Fibroblast of peridontal ligament (primary cell): ENCODE measurements around the gene CRKL.
"Not testable (repeated sequence)": the region's sequence is repeated elsewhere in the genome, so short reads cannot be mapped to it uniquely, and the experiment has no call there.

Source experiments
- DNase-seq: peaks from one replicate; pipeline ENCODE4 v3.0.0-alpha.2; 2010; ENCODE audit errors: extremely low read depth

The CRKL gene

DNA sequence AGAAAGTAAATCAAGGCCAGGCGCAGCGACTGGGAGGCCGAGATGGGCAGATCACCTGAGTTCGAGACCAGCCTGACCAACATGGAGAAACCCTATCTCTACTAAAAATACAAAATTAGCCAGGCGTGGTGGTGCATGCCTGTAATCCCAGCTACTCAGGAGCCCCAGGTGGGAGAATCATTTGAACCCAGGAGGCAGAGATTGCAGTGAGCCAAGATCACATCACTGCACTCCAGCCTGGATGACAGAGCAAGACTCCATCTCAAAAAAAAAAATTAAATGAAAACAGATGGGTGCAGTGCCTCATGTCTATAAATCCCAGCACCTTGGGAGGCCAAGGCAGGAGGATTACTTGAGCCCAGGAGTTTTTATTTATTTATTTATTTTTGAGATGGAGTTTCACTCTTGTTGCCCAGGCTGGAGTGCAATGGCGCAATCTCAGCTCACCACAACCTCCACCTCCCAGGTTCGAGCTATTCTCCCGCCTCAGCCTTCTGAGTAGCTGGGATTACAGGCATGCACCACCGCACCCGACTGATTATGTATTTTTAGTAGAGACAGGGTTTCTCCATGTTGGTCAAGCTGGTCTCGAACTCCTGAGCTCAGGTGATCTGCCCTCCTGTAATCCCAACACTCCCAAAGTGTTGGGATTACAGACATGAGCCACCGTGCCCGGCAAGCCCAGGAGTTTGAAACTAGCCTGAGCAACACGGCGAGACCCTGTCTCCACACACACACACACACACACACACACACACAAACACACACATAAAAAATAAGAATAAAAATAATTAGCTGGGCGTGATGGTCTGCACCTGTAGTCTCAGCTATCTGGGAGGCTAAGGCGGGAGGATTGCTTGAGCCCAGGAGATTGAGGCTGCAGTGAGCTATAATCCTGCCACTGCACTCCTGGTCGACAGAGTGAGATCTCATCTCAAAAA is 15.8 kb upstream of the CRKL start:
- not testable (repeated sequence) for DNase-seq

- no peak for DNase-seq
Observed at GRCh38 chr22:20903093-20903492, 14.1 kb upstream of the CRKL start.

GRCh38 chr22:20904008-20904979 is 12.9 kb upstream of the CRKL start:
- peak; percentile 99 for DNase-seq

DNA sequence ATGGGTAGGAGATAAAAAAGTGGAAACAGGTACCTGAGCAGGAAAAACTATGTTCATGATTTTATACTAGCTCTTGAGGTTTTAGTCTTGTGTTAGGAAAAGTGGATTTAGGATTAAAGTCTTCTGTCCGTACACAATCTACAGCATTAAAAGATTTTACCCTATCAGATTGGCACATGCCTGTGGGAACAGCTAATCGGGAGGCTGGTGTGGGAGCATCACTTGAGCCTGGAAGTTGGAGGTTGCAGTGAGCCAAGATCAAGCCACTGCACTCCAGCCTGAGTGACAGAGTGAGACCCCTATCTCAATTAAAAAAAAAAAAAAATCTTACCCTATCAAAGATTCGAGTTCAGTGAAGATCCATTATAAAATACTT is 12.2 kb upstream of the CRKL start:
- DNase-seq, result no peak

- DNase-seq, result no peak
Observed at GRCh38 chr22:20905415-20906386, 11.5 kb upstream of the CRKL start.

- DNase-seq, result no peak
Observed at GRCh38 chr22:20906387-20906767, 10.8 kb upstream of the CRKL start.

- not testable (repeated sequence) for DNase-seq
Observed at GRCh38 chr22:20908717-20909116, 8.5 kb upstream of the CRKL start.

- DNase-seq, result no peak
Observed at GRCh38 chr22:20909543-20910303, 7.5 kb upstream of the CRKL start.

DNA sequence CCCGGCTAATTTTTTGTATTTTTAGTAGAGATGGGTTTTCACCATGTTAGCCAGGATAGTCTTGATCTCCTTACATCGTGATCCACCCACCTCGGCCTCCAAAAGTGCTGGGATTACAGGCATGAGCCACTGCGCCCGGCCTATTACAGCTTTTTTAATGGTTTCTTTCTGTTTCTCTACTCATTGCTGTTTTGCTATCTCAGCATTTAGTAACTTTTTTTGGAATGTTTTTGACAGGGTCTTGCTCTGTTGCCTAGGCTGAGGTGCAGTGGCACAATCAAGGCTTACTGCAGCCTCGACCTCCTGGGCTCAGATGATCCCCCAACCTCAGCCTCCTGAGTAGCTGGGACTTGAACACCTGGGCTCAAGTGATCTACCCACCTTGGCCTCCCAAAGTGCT is 4.7 kb upstream of the CRKL start:
- no peak for DNase-seq

DNA sequence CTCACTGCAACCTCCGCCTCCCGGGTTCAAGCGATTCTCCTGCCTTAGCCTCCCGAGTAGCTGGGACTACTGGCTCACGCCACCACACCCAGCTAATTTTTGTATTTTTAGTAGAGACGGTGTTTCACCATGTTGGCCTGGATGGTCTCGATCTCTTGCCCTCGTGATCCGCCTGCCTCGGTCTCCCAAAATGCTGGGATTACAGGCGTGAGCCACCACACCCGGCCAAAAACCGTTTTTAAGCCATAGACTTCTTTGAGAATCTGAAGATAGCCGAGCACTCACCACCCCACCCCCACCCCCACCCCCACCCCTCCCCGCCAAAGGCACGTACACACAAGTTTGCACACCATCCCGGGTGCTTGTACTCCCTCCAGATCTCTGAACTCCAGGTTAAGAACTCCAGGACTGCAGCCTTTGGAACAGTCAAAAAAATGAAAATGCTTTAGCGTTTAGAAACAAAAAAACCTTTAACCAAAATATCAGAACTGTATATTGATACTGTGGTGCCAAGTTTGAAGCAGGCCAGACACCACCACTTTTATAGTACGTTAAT is 1.5 kb downstream of the CRKL start:
- no peak for DNase-seq

GRCh38 chr22:20919718-20920117 is 2.5 kb downstream of the CRKL start:
- no peak for DNase-seq

GRCh38 chr22:20920881-20921203 is 3.6 kb downstream of the CRKL start:
- DNase-seq, result no peak

GRCh38 chr22:20922141-20922751 is 5.0 kb downstream of the CRKL start:
- DNase-seq, result no peak

- no peak for DNase-seq
Observed at GRCh38 chr22:20926243-20926642, 9.0 kb downstream of the CRKL start.

DNA sequence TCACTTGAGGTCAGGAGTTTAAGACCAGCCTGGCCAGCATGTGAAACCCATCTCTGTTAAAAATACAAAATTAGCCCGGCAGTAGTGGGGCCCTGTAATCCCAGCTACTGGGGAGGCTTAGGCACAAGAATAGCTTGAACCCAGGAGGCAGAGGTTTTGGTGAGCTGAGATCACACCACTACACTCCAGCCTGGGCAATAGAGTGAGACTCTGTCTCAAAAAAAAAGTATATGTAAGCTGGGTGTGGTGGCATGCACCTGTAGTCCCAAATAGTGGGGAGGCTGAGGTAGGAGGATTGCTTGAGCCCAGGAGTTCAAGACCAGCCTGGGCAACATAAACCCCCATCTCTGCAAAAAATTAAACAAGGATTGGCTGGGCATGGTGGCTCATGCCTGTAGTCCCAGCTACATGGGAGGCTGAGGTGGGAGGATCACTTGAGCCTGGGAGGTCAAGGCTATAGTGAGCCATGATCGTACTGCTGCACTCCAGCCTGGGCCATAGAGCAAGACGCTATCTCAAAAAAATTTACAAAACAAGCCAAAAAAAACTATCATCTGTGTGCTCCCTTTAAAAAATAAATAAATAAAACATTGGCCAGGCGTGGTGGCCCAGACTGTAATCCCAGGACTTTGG is 10.8 kb downstream of the CRKL start:
- DNase-seq, result no peak

GRCh38 chr22:20928573-20928967 is 11.4 kb downstream of the CRKL start:
- DNase-seq, result no peak

GRCh38 chr22:20930004-20930403 is 12.8 kb downstream of the CRKL start:
- DNase-seq, result no peak

DNA sequence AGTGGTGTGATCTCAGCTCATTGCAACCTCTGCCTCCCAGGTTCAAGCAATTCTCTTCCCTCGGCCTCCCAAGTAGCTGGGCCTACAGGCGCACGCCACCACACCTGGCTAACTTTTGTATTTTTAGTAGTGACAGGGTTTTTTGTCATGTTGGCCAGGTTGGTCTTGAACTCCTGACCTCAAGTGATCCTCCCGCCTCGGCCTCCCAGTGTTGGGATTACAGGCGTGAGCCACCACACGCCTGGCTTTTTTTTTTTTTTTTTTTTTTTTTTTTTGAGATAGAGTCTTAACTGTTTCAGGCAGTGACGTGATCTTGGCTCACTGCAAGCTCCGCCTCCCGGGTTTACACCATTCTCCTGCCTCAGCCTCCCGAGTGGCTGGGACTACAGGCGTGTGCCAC is 13.2 kb downstream of the CRKL start:
- DNase-seq, result not testable (repeated sequence)

DNA sequence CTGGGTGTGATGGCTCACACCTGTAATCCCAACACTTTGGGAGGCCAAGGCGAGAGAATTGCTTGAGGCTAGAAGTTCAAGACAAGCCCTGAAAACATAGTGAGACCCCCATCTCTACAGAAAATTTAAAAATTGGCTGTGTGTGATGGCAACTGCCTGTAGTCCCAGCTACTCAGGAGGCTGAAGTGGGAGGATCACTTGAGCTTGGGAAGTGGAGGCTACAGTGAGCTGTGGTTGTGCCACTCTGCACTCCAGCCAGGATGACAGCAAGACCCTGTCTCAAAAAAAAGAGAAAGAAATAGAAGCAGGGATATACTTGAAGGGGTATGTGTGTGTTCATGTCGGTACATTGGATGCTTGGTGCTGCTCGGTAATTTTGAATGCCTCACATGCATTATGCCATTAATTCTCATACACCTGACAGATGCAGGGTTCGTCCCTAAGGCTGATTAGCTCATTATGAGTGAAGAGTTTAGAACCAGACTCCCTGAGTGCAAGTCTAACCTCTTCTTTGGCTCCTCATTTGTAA is 14.0 kb downstream of the CRKL start:
- DNase-seq, result no peak
